Measurements from ENCODE around the gene PRSS27. TPM values are rescaled to one million over a fixed set of nuclear protein-coding genes. Genes with fewer than 3 reads are reported as not detected.
"Not testable (repeated sequence)": the region's sequence is repeated elsewhere in the genome, so short reads cannot be mapped to it uniquely, and the experiment has no call there.

Gene PRSS27
- total RNA-seq, 1 donor from 2014 or later, result 191 TPM

GRCh38 chr16:2724088-2724676 lies 4.2 kb upstream of the PRSS27 start:
- no peak for ATAC-seq

- ATAC-seq, result not testable (repeated sequence)
Observed at GRCh38 chr16:2721634-2722173, 1.7 kb upstream of the PRSS27 start.

- peak; percentile 72 for ATAC-seq
Observed at GRCh38 chr16:2720719-2721633, 952 bp upstream of the PRSS27 start.

GRCh38 chr16:2719328-2720063 lies 528 bp downstream of the PRSS27 start:
- peak; percentile 60 for ATAC-seq

- no peak for ATAC-seq
Observed at GRCh38 chr16:2717383-2718263, 2.4 kb downstream of the PRSS27 start.

GRCh38 chr16:2716948-2717347 lies 3.1 kb downstream of the PRSS27 start:
- ATAC-seq, result no peak

- no peak for ATAC-seq
Observed at GRCh38 chr16:2715966-2716885, 3.8 kb downstream of the PRSS27 start.

GRCh38 chr16:2715519-2715918 lies 4.5 kb downstream of the PRSS27 start:
- ATAC-seq, result peak; percentile 8

GRCh38 chr16:2715064-2715463 lies 5.0 kb downstream of the PRSS27 start:
- ATAC-seq, result no peak

GRCh38 chr16:2713985-2714774 lies 5.8 kb downstream of the PRSS27 start:
- ATAC-seq, result peak; percentile 42

GRCh38 chr16:2713523-2713922 lies 6.5 kb downstream of the PRSS27 start:
- ATAC-seq, result peak; percentile 4

- ATAC-seq, result no peak
Observed at GRCh38 chr16:2712546-2712945, 7.5 kb downstream of the PRSS27 start.

GRCh38 chr16:2712063-2712441 lies 8.0 kb downstream of the PRSS27 start:
- no peak for ATAC-seq

GRCh38 chr16:2711370-2712062 lies 8.5 kb downstream of the PRSS27 start:
- peak; percentile 0 for ATAC-seq

- peak; percentile 4 for ATAC-seq
Observed at GRCh38 chr16:2710711-2711231, 9.3 kb downstream of the PRSS27 start.

GRCh38 chr16:2710021-2710710 lies 9.9 kb downstream of the PRSS27 start:
- peak; percentile 1 for ATAC-seq

GRCh38 chr16:2709588-2709984 lies 10.4 kb downstream of the PRSS27 start:
- ATAC-seq, result no peak

GRCh38 chr16:2708955-2709587 lies 11.0 kb downstream of the PRSS27 start:
- no peak for ATAC-seq

All from esophagus mucosa (tissue), 1 donor.